Globus pallidus (tissue), 1 donor: ENCODE results near the gene SMAD7.

Experiments
- DNase-seq: peaks from one replicate; pipeline ENCODE4 v3.0.0-alpha.2; 2015; ENCODE audit warnings: low spot score

The SMAD7 gene

GRCh38 chr18:48986851-48987761 is 36.3 kb upstream of the SMAD7 start:
- no peak for DNase-seq

GRCh38 chr18:48985161-48985560 is 34.4 kb upstream of the SMAD7 start:
- DNase-seq: no peak

GRCh38 chr18:48983793-48984437 is 33.1 kb upstream of the SMAD7 start:
- no peak for DNase-seq

- DNase-seq: no peak
Measured at GRCh38 chr18:48982266-48982665, 31.5 kb upstream of the SMAD7 start.

GRCh38 chr18:48979944-48980890 is 29.5 kb upstream of the SMAD7 start:
- no peak for DNase-seq

GRCh38 chr18:48977914-48978313 is 27.1 kb upstream of the SMAD7 start:
- DNase-seq: no peak

- DNase-seq: no peak
Measured at GRCh38 chr18:48975817-48976649, 25.3 kb upstream of the SMAD7 start.

- no peak for DNase-seq
Measured at GRCh38 chr18:48975120-48975816, 24.5 kb upstream of the SMAD7 start.

- no peak for DNase-seq
Measured at GRCh38 chr18:48974304-48975119, 23.7 kb upstream of the SMAD7 start.

GRCh38 chr18:48973731-48974130 is 23.0 kb upstream of the SMAD7 start:
- no peak for DNase-seq

GRCh38 chr18:48968412-48969215 is 17.8 kb upstream of the SMAD7 start:
- no peak for DNase-seq

- DNase-seq: no peak
Measured at GRCh38 chr18:48967545-48967944, 16.8 kb upstream of the SMAD7 start.

- DNase-seq: no peak
Measured at GRCh38 chr18:48966523-48966922, 15.8 kb upstream of the SMAD7 start.

GRCh38 chr18:48963586-48964470 is 13.1 kb upstream of the SMAD7 start:
- no peak for DNase-seq

GRCh38 chr18:48962994-48963561 is 12.3 kb upstream of the SMAD7 start:
- DNase-seq: no peak

- no peak for DNase-seq
Measured at GRCh38 chr18:48962252-48962993, 11.7 kb upstream of the SMAD7 start.

GRCh38 chr18:48961547-48961946 is 10.8 kb upstream of the SMAD7 start:
- no peak for DNase-seq
